Skeletal muscle satellite cell (primary cell): Measurements from ENCODE around the gene SFI1. TPM values are rescaled to one million over a fixed set of nuclear protein-coding genes. Genes with fewer than 3 reads are reported as not detected.
"Not testable (repeated sequence)": the region's sequence is repeated elsewhere in the genome, so short reads cannot be mapped to it uniquely, and the experiment has no call there.

Source experiments
- H3K27me3 ChIP-seq: 2 replicates; pipeline ENCODE4 v1.7.0; 2013; ENCODE audit warnings: low read length; ENCODE audit not compliant: control insufficient read depth, insufficient read depth
- H3K36me3 ChIP-seq: 2 replicates; pipeline ENCODE4 v1.7.0; 2013; ENCODE audit warnings: mild to moderate bottlenecking, control low read depth, low read length; ENCODE audit not compliant: insufficient read depth
- H3K4me1 ChIP-seq: 2 replicates; pipeline ENCODE4 v1.7.0; 2013; ENCODE audit warnings: low read length; ENCODE audit not compliant: control insufficient read depth, insufficient read depth
- H3K4me2 ChIP-seq: 2 replicates; pipeline ENCODE4 v1.7.0; 2013; ENCODE audit warnings: mild to moderate bottlenecking, low read length
- H3K4me3 ChIP-seq: 2 replicates; pipeline ENCODE4 v1.7.0; 2013; ENCODE audit warnings: low read length
- H3K9ac ChIP-seq: 2 replicates; pipeline ENCODE4 v1.7.0; 2013; ENCODE audit warnings: mild to moderate bottlenecking, low read depth, low read length, moderate library complexity
- H3K9me3 ChIP-seq: replicated peaks from 2 replicates; pipeline ENCODE4 v1.7.0; 2013; ENCODE audit warnings: mild to moderate bottlenecking, control low read depth, low read length
- small RNA-seq: library from RNA; depleted of rRNA; stranded (forward); fragments of <200 nt; gene quantifications from one replicate; pipeline ENCODE3, GENCODE V24; 2012

Gene SFI1

GRCh38 chr22:31652911-31653684 lies 156.8 kb downstream of the SFI1 start:
- Histone ChIP-seq H3K4me3 (no peak overlapping the region), H3K27me3 (no peaks in the 10 kb centered on the region), H3K36me3 (peaks cover 4% of the 10 kb centered on the region), H3K9ac (no peak overlapping the region), H3K4me2 (no peak overlapping the region), H3K9me3 (no peaks in the 10 kb centered on the region), H3K4me1 (peaks cover 11% of the 10 kb centered on the region)

GRCh38 chr22:31653944-31654343 lies 157.6 kb downstream of the SFI1 start:
- peaks cover 3% of the 10 kb centered on the region for H3K36me3 ChIP-seq
- no peaks in the 10 kb centered on the region for H3K9me3 ChIP-seq
- no peak overlapping the region for H3K4me3 ChIP-seq
- no peak overlapping the region for H3K4me2 ChIP-seq
- peaks cover 12% of the 10 kb centered on the region for H3K4me1 ChIP-seq
- no peaks in the 10 kb centered on the region for H3K27me3 ChIP-seq
- H3K9ac ChIP-seq = no peak overlapping the region

GRCh38 chr22:31654408-31654807 lies 158.1 kb downstream of the SFI1 start:
- Histone ChIP-seq H3K4me3 (no peak overlapping the region), H3K9me3 (no peaks in the 10 kb centered on the region), H3K27me3 (no peaks in the 10 kb centered on the region), H3K36me3 (no peaks in the 10 kb centered on the region), H3K9ac (no peak overlapping the region), H3K4me1 (peaks cover 16% of the 10 kb centered on the region), H3K4me2 (no peak overlapping the region)

- Histone ChIP-seq H3K4me3 (no peak overlapping the region), H3K9ac (no peak overlapping the region), H3K27me3 (no peaks in the 10 kb centered on the region), H3K36me3 (no peaks in the 10 kb centered on the region), H3K9me3 (no peaks in the 10 kb centered on the region), H3K4me2 (no peak overlapping the region), H3K4me1 (peaks cover 20% of the 10 kb centered on the region)
Observed at GRCh38 chr22:31659246-31659645, 162.9 kb downstream of the SFI1 start.

- peak overlapping the region; percentile 86 for H3K9ac ChIP-seq
- not testable (repeated sequence) for H3K27me3 ChIP-seq, H3K9me3 ChIP-seq, H3K36me3 ChIP-seq
- H3K4me2 ChIP-seq = peak overlapping the region; percentile 80
- peak overlapping the region; percentile 94 for H3K4me3 ChIP-seq
- H3K4me1 ChIP-seq = peaks cover 20% of the 10 kb centered on the region
Observed at GRCh38 chr22:31660860-31661341, 164.6 kb downstream of the SFI1 start.

- H3K27me3 ChIP-seq = no peaks in the 10 kb centered on the region
- H3K4me3 ChIP-seq = peak within 1 kb of the TSS; percentile 94
- no peaks in the 10 kb centered on the region for H3K36me3 ChIP-seq
- no peaks in the 10 kb centered on the region for H3K9me3 ChIP-seq
- H3K4me1 ChIP-seq = peaks cover 20% of the 10 kb centered on the region
- peak within 1 kb of the TSS; percentile 86 for H3K9ac ChIP-seq
- peak within 1 kb of the TSS; percentile 80 for H3K4me2 ChIP-seq
Observed at GRCh38 chr22:31661851-31662667, 165.7 kb downstream of the SFI1 start, which contains the start of gene PISD. TSS of gene PISD (minus strand) at chr22:31662215. CDS start at chr22:31662208, 7 bp downstream.

GRCh38 chr22:31662668-31663037 lies 166.3 kb downstream of the SFI1 start:
- no peaks in the 10 kb centered on the region for H3K27me3 ChIP-seq
- H3K4me2 ChIP-seq = peak overlapping the region; percentile 80
- H3K4me1 ChIP-seq = peaks cover 20% of the 10 kb centered on the region
- H3K9me3 ChIP-seq = no peaks in the 10 kb centered on the region
- peak overlapping the region; percentile 86 for H3K9ac ChIP-seq
- H3K4me3 ChIP-seq = peak overlapping the region; percentile 94
- no peaks in the 10 kb centered on the region for H3K36me3 ChIP-seq

Small RNA genes lying within 50 kb of the gene (small RNA-seq; reads per million reads assigned to genes)
- not detected for gene AL096701.2
- gene RNU6-28P = not detected
